ENCODE measurements around the gene VDR.
"Not testable (repeated sequence)": the region's sequence is repeated elsewhere in the genome, so short reads cannot be mapped to it uniquely, and the experiment has no call there.

VDR gene

DNA sequence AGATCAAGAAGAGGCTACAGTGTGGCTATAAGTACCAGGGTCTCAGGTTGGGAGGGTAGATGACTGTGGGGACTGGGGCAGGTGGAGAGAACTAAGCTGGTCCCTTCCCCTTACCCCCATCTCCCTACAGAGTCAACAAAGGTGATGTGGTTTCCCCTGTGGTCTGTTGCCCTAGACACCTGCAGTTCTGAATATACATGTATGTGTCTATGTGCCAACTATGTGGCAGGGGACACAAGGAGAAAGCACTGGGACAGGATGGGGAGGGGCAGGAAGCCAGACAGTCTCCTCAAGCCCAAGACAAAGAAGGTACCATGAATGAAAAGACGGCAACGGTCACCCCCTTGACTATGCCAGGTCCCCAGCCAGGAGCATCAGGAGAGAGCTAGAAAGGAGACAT lies 80.6 kb downstream of the VDR start:
- DNase-seq, result peak; percentile 51

GRCh38 chr12:47823422-47824086 lies 81.2 kb downstream of the VDR start:
- DNase-seq, result no peak

DNA sequence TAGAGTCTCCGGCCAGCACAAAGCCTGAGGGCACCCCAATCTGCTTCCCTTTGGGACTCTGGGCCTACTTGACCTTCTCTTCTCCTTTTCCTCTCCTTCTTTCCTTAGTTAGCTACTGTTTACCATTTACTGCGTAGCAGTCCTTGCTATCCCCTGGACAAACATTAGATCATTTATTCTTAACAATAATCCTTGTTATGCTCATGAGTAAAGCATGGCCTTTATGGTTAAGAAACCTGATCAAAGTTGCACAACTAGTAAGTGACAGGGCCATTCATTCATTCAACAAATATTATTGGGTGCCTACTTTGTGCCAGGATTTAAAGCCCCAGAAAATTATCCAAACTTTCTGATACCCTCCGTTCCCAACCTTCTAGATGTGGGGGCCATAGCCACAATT lies 81.9 kb downstream of the VDR start:
- no peak for DNase-seq

- DNase-seq, result no peak
These were observed 82.4 kb downstream of the VDR start for GRCh38 chr12:47822401-47822800.

- DNase-seq, result no peak
These were observed 83.5 kb downstream of the VDR start for GRCh38 chr12:47821346-47821706.

GRCh38 chr12:47820631-47821345 lies 84.0 kb downstream of the VDR start:
- DNase-seq, result no peak

GRCh38 chr12:47819896-47820630 lies 84.7 kb downstream of the VDR start, which contains the start of gene HDAC7:
HDAC7 (minus strand) TSS chr12:47819903; CDS start chr12:47819785, 118 bp downstream.
- peak; percentile 76 for DNase-seq

DNA sequence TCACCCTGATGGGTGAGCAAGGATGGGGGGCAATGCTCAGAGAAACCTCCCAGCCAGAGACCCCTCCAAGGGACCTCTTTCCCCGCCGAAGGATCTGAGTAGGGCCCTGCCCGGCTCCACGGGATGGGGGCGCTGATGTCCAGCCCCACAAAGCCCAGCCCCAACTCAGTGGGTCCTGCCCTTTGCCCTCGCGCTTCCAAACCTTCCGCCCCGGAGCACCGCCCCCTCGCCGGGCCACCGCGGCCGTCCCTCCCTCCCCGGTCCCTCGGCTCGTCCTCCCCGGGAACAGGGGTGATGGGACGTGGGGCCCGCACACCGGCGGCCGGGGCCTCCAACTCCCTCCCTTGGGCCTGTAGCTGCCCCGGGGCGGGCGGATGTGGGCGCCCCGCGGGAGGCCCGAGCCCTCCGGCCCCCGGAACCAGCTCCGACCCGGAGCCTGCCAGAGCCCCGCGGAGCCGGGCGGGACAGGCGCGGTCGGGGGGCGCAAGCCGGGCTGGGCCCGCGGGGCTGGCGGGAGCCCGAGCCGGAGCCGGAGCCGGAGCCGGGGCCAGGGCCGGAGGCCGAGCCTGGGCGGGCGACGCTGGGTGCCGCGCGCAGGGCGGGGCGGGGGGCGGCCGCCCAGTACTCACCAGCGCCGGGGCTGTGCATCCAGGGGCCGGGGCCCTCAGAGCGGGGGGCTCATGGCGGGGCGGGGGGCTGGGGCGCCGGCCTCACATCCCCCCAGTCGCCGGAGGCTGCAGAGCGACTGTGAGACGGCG lies 85.5 kb downstream of the VDR start:
- peak; percentile 51 for DNase-seq

GRCh38 chr12:47818467-47819137 lies 86.2 kb downstream of the VDR start:
- no peak for DNase-seq

- DNase-seq, result no peak
These were observed 86.8 kb downstream of the VDR start for GRCh38 chr12:47818007-47818376.

GRCh38 chr12:47817272-47818006 lies 87.4 kb downstream of the VDR start:
- DNase-seq, result no peak

DNA sequence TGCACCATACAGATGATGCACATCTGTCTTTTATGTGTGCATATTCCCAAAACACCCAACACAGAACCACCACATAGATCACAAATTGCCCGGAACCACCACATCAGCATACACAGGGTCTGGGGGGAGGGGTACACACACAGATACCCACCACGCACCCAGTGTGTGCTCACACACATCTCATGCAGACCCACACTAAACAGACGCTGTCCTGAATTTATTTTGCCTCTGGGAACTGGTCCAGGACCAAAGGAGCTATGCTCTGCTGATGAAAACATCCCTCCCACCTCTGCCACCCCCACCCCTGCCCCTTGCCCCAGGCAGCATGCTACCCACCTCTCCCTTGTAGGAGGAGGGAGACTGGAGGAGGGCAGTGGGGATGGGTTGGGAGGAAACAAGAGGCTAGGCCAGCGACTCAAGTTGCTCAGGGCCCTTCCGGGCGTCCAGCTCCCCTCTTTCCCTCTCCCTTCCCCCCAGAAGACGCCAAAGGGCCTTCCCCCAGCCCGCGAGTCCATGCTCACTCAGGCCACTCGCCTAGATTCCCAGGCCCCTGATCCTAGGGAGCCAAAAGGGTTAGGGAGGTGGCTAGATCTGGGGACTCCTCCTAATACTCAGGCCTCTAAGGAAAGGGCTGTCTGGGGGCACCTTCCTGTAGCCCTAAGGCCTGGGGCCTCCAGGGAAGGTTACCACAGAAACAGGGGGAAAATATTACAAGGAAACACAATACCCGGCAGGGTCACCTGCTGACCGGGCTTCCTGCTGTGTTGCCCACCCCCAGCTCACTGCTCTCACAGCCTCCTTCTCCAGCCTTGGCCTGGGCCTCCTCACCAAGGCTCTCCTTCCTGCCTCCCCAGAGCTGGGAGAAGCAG lies 88.2 kb downstream of the VDR start:
- DNase-seq, result no peak

- DNase-seq, result not testable (repeated sequence)
These were observed 89.3 kb downstream of the VDR start for GRCh38 chr12:47815447-47815846.

GRCh38 chr12:47814539-47815170 lies 90.1 kb downstream of the VDR start:
- DNase-seq, result no peak

- DNase-seq, result peak; percentile 32
These were observed 91.1 kb downstream of the VDR start for GRCh38 chr12:47813511-47814196.

DNA sequence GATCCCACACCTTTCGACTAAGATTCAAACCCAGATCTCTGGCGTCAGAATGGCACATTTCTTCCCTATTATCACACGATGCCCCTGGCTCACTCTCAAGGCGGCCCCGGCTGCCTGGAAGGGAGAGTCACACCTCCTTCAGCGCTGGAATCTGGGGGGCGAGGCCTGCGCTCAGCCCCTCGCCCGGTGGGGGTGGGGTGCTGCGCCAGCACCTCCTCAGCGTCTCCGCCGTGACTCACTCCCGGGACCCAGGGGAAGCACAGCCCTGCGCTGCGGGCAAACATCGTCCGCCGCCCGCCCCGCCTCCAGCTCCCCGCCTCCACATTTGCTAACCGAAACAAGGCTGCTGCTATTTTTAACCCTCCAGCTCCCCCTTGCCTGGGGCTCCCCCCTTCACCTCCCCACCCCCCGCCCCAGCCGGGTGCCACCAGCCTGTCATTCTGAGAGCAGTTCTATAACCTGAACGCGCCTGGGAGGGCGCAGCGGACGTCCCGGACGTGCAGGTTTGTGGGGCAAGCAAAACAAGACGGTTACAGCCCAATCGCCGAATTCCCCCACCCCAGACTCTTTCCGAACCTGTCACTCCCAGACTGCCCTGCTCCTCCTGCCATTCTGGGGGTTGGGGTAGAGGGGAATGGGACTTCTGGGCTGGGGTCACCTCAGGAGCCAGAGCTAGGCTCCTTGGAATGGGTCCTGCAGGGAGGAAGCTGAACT lies 91.8 kb downstream of the VDR start:
- DNase-seq, result peak; percentile 94

DNA sequence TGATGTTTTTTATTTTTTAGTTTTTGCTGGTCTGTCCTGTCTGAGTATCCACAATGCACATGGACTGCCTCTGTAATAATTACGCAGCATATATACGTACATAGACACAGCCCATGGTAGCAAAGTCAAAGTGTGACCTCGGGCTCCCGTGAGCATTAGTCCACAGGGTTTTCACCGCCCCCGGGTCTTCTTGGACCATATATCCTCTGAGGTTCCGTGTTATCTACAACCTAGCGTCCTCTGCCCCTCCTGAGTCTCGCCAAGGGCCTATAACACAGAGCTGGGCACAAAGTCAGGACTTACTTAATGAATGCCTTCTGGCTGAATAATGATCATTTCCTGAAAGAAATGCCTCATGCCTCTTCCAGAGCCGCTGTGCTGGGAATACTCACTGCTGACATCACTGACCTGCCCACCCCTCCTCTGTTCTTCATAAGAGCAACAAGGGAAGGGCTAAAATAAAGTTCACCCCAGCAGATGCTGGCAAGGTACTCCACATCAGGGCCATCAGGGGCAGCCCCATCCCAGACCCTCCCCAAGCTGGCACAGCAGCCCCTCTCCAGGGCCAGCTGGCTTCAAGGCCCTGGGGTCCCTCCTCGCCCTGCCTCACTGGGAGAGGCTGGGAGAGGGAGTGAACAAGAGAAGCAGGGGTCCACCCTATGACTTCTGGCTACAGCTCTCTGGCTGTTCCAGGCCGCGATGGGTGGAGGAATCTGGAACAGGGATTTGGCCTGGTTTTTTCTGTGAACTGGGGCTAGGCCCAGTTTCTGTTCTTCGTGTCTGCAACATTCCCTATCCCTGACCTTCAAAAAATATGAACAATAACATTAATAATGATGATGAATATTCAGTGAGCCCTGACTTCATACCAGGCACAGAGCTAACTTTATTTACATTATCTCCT lies 93.0 kb downstream of the VDR start:
- DNase-seq, result no peak

DNA sequence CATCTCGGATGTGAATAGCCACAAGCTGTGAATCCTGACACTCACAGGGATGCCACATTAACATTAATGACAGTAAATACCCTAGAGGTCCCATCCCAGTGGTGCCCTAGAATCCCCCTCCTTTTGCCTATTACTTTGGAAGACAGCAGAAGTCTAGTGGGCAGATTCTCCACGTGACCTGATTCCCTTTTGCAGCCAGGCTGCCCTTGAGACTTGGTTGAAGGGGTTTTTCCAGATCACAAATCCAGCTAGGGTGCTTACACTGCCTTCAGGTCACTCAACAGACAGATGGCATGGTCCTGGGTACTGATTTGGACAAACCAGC lies 93.8 kb downstream of the VDR start:
- no peak for DNase-seq
